Panc1 (cell line): ENCODE measurements around the gene TMEM121B. TPM values are rescaled to one million over a fixed set of nuclear protein-coding genes. Genes with fewer than 3 reads are reported as not detected.

Experiments
- ATAC-seq: fragments of 200-7000 bp; cut with Tn5 transposase; 2 replicates; pipeline ENCODE4 v1.9.1; 2020; ENCODE audit warnings: mild to moderate bottlenecking, moderate library complexity
- BruUV-seq: library from RNA; stranded (reverse); fragments of 400-500 nt; replicated peaks from 2 replicates; lab custom pipeline; 2021; lab: Mats Ljungman, UMichigan
- CTCF ChIA-PET: fragments of 300-600 bp; sonication (Branson Sonifier 250); formaldehyde crosslinking; loops from one replicate; lab custom pipeline; 2022; ENCODE audit warnings: antibody characterized with exemption; lab: Charles Lee
- POLR2A ChIA-PET: fragments of 300-600 bp; sonication (Branson Sonifier 250); formaldehyde crosslinking; loops from one replicate; lab custom pipeline; 2022; ENCODE audit warnings: antibody characterized with exemption; lab: Charles Lee
- DNase-seq: peaks from one replicate; pipeline ENCODE4 v3.0.0-alpha.2; 2010; ENCODE audit warnings: low read depth, low spot score
- H3K27ac ChIP-seq: 2 replicates; pipeline ENCODE4 v1.5.1; 2011; ENCODE audit warnings: mild to moderate bottlenecking, low read length, inconsistent platforms
- H3K27me3 ChIP-seq: fragments of 200-500 bp; sonication (Bioruptor generic); 2 replicates; pipeline ENCODE4 v1.6.0; 2014; ENCODE audit warnings: low read length, inconsistent platforms; ENCODE audit not compliant: control insufficient read depth, insufficient read depth
- H3K36me3 ChIP-seq: fragments of 200-500 bp; sonication (Bioruptor generic); 2 replicates; pipeline ENCODE4 v1.5.1; 2014; ENCODE audit warnings: inconsistent platforms, mild to moderate bottlenecking, low read length, moderate library complexity; ENCODE audit not compliant: control insufficient read depth, insufficient read depth
- H3K4me1 ChIP-seq: 2 replicates; pipeline ENCODE4 v1.5.1; 2011; ENCODE audit warnings: inconsistent platforms, mild to moderate bottlenecking, low read length, moderate library complexity; ENCODE audit not compliant: control insufficient read depth, insufficient read depth
- H3K4me3 ChIP-seq, 2 experiments: 2 replicates each; pipeline ENCODE4 v1.5.1; 2011 to 2012; ENCODE audit warnings: low read depth in 2 of 2, low read length in 2 of 2, mild to moderate bottlenecking in 2 of 2, inconsistent platforms in 1 of 2, moderate library complexity in 1 of 2
- H3K9me3 ChIP-seq: fragments of 200-500 bp; sonication (Bioruptor generic); 2 replicates; pipeline ENCODE4 v1.5.1; 2014; ENCODE audit warnings: low read depth, mild to moderate bottlenecking, inconsistent platforms, low read length, moderate library complexity; ENCODE audit not compliant: control insufficient read depth, insufficient read depth
- CTCF ChIP-seq: fragments of 450-650 bp; IDR thresholded peaks from 2 replicates; pipeline ENCODE4 v1.5.1; 2017; ENCODE audit warnings: mild to moderate bottlenecking
- POLR2AphosphoS5 ChIP-seq: IDR thresholded peaks from 2 replicates; pipeline ENCODE4 v1.6.1; 2012; ENCODE audit warnings: mild to moderate bottlenecking, low read depth, low read length, moderate library complexity
- REST ChIP-seq, 2 experiments: IDR thresholded peaks; 2 replicates each; pipeline ENCODE4 v1.6.1; 2011 to 2012; ENCODE audit warnings: low read depth in 2 of 2, control low read depth in 1 of 2, low read length in 1 of 2, mild to moderate bottlenecking in 1 of 2, moderate library complexity in 1 of 2; ENCODE audit not compliant: insufficient read depth in 1 of 2
- SIN3A ChIP-seq: IDR thresholded peaks from 2 replicates; pipeline ENCODE4 v1.6.1; 2012; ENCODE audit warnings: low read depth, mild to moderate bottlenecking, low read length, moderate library complexity, borderline replicate concordance; ENCODE audit not compliant: insufficient read depth
- TCF7L2 ChIP-seq: IDR thresholded peaks from 2 replicates; pipeline ENCODE4 v1.6.1; 2011; ENCODE audit warnings: mild to moderate bottlenecking, low read depth, low read length, inconsistent platforms
- in situ Hi-C: cut with HindIII; loops from 2 replicates; pipeline ENCODE4 v1.10.0; 2016; ENCODE audit warnings: low sequenced_read_pairs, low pct_unique_long_range_greater_than_20kb
- intact Hi-C: fragments of 100-400 bp; cut with micrococcal nuclease; formaldehyde crosslinking; loops from one replicate; pipeline ENCODE4 v1.10.0; 2022; ENCODE audit not compliant: unreplicated experiment
- total RNA-seq: library from RNA; stranded (reverse); gene quantifications from one replicate; pipeline ENCODE4 v1.2.1, GENCODE V29; 2021; ENCODE audit not compliant: unreplicated experiment

Gene TMEM121B
- total RNA-seq, 1 experiment from 2014 or later, result 0.44 TPM

DNA sequence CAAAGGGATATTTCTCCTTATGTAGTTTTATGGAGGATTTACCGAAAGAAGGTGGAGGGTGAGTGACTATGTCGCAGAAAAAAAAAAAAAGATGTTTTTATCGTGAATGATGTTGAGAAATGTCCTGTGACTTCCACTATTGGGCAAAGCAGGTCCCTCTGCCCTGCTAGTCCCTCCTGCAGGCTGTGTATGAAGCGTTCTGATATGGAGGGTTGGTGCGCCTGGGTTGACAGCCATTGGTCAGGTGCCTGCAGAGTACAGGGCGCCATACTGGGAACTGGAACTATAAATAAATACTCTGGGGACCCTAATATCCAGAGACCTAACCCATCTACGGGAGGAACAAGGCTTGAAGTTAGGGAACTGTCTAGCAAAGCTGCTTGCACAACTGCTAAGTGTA is 34.9 kb downstream of the TMEM121B start:
- CTCF ChIA-PET, result no interaction called here
- H3K4me3 ChIP-seq, result peak overlapping the region; percentile 60 to 74
- DNase-seq, result no peak
- intact Hi-C loops, result no loop called here
- no peak overlapping the region; the same call in 1 of the 2 replicates for H3K27ac ChIP-seq
- BruUV-seq, result TSS peak; percentile 50
- H3K27me3 ChIP-seq, result no peaks in the 10 kb centered on the region
- no peaks in the 10 kb centered on the region for H3K36me3 ChIP-seq
- H3K4me1 ChIP-seq, result peaks cover 11% of the 10 kb centered on the region
- no peak for ATAC-seq
- no peaks in the 10 kb centered on the region for H3K9me3 ChIP-seq
- POLR2A ChIA-PET, result no interaction called here
- in situ Hi-C loops, result no loop called here
- no peak for TF ChIP-seq SIN3A
- TF ChIP-seq TCF7L2, result no peak
- no peak for TF ChIP-seq CTCF
- no peak for TF ChIP-seq POLR2AphosphoS5
- TF ChIP-seq REST (IDR thresholded peaks at IDR 0.05; ENCODE audit: insufficient read depth in 1 of 2, low read depth in 2 of 2, low read length in 1 of 2), result no peak

GRCh38 chr22:17085277-17086181 is 35.6 kb downstream of the TMEM121B start:
- Histone ChIP-seq H3K36me3 (no peaks in the 10 kb centered on the region), H3K4me1 (peaks cover 11% of the 10 kb centered on the region), H3K9me3 (no peaks in the 10 kb centered on the region), H3K27me3 (no peaks in the 10 kb centered on the region), H3K4me3 (peak overlapping the region; percentile 60 to 74), H3K27ac (peak overlapping the region; percentile 61)
- ATAC-seq, result peak; percentile 46
- in situ Hi-C loops, result no loop called here
- no peak for DNase-seq
- intact Hi-C loops, result no loop called here
- POLR2A ChIA-PET, result no interaction called here
- TSS peak; percentile 77 for BruUV-seq
- CTCF ChIA-PET, result no interaction called here
- TF ChIP-seq REST (IDR thresholded peaks at IDR 0.05; ENCODE audit: insufficient read depth in 1 of 2, low read depth in 2 of 2, low read length in 1 of 2) (no peak), SIN3A (no peak), CTCF (no peak), POLR2AphosphoS5 (no peak), TCF7L2 (no peak)
